ENCODE data around the gene PDE8A.

The PDE8A gene

DNA sequence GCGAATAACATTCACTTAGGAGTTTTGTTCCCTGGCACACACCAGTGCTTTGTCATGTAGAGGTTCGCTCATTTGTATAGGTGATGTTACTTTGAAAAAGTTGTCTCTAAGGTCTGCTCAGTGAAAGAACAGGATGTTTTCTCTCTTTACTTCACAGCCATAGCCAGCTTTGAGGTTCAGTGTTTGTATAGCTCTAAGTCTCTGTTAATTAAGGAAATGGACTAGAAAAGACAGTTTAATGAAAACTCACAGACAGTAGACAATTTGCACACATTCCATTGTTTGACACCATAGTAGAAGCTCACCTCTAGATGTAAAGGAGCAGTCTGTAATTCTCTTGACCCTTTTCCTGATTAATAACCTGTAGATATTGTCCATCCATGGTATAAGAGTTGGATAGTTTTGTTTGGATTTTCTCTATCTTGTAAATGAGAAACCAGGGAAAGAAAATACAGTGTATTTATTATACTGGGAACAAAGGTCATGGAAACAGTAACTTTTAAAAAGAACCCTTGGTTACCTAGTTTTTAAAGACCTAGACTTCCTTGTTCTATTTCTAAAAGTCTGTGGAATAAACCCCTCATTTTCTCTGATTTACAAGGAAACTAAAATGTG lies 50.4 kb downstream of the PDE8A start:
- no peak for DNase-seq (ENCODE audit: low spot score)

- no peak for DNase-seq (ENCODE audit: low spot score)
These were observed 51.5 kb downstream of the PDE8A start for GRCh38 chr15:85033148-85033547.

- DNase-seq (ENCODE audit: low spot score), result no peak
These were observed 52.6 kb downstream of the PDE8A start for GRCh38 chr15:85034276-85034675.

DNA sequence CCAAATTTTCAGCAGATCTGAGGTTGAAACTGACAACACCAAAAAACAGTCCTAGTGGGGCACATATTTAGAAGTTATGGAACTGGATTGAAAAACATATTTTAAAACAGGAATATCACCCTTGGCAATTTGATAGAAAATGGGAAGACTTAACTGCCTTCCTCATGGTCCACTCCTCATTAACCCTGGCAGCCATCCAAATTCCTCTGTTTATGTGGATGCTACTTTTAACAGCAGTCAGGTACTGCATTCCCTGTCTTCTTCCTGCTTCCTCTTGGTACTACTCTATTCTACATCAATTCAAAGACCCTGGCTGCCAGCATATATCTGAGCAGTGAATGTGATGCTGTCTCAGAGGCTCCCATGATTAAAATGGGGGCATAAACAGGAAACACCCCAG lies 54.3 kb downstream of the PDE8A start:
- DNase-seq (ENCODE audit: low spot score), result no peak

GRCh38 chr15:85036716-85037115 lies 55.1 kb downstream of the PDE8A start:
- no peak for DNase-seq (ENCODE audit: low spot score)

- DNase-seq (ENCODE audit: low spot score), result no peak
These were observed 56.0 kb downstream of the PDE8A start for GRCh38 chr15:85037641-85038040.

DNA sequence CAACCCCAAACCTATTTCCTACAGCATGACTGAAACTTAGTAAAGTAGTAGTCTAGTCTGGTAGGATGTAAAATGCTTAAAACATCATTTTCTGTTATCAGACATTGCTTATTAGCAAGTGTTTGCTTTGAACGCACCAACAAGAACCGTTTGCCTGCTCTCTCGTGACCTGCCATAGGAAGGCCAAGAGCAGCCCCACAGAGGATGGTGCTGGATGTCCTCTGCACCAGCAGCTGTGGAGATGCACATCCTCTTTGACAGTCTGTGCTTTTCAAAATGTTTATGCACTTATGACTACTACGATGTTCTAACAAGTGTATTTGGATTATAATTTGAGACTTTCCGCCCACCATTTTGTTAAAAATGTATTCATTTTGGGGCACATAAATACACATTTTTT lies 59.6 kb downstream of the PDE8A start:
- no peak for DNase-seq (ENCODE audit: low spot score)

DNA sequence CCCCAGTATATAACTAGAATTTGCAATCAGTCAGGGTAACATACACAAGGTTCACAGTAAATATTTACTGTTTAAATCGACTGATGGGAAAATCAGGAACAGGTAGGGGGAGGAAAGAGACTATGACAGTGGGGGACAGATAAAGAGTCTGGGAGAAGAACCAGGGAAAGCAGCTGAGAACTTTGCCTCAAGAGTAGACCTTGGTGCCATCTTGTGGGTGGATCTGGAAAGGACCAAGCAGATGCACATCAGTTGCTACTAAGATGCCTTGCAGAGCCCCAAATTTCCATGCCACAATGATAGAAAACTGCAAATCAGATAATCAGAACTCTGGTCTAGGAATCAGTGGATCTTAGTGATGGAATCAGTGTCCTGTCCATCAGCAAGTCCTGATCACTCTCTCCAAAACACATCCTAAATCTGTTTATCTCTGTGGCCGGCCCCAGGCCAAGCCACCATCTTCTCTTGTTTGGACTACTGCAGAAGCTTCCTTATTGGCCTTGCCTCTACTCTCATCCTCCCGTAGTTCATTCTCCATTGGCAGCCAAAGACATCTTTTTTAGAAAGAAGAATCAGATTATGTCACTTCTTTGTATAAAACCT lies 62.7 kb downstream of the PDE8A start:
- peak; percentile 47 for DNase-seq (ENCODE audit: low spot score)

DNA sequence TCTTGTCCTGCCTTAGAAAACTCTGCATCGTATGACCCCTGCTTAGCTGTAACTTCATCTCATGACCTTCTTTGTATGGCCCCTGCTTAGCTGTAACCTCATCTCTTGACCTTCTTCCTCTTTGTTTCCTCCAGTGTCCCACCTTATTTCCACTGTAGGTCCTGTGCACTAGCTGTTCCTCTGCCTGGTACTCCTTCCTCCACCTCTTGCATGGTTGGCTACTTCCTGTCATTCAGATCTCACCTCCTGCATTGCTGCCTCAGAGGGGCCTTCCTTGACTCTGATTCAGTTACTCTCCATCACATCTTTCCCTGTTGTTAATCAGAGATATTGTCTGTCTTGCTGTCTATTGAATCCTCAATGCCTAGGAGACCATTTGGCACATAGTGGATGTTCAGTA lies 63.2 kb downstream of the PDE8A start:
- no peak for DNase-seq (ENCODE audit: low spot score)

DNA sequence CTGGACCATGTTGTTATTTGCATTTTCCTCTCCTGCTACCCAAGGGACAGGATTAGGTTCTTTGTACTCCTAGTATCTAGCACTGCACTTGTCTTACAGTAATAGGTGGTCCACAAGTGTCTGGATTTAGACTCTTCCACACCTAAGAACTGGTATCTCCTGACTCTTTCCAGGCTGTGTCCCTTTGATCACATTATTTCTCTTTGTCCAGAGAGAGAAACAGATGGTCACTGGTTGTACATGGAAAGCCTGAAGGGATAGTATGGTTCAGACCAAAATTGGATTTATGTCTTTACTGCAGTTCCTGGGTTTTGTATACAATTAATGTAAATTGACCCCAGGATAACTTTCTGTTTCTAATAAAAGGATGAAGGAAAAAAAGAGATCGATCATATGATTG lies 64.0 kb downstream of the PDE8A start:
- no peak for DNase-seq (ENCODE audit: low spot score)

DNA sequence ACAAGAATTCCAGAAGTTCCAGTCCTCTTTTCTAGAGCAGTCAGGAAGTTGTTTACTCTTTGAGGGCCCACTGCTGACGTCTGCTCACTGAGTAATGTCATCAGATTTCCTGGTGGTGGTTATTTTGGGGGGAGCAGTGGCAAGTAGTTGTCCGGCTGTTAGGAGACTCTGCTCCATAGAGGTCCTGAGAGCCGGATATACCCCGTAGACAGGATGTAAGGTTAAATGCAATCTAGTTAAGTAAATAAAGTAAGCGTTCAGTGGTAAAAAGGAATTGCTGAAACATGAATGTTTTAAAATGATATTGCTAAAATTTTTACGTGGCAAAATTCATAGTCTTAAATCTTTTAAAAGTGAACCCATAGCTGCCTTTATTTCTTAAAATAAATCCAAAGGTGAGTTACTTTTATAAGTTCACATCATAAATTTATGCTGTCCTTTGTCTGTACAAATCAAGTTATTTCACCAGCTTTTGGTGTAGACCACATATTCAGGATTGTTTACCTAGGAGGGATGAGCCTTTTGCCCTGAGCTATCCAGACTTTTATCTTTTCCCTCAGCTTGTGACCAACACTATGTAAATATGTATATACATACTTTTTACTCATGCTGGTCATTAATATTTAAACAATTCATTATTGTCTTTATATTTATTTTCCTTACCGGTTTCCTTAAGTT lies 65.8 kb downstream of the PDE8A start:
- DNase-seq (ENCODE audit: low spot score), result no peak

- DNase-seq (ENCODE audit: low spot score), result no peak
These were observed 66.8 kb downstream of the PDE8A start for GRCh38 chr15:85048430-85048829.

GRCh38 chr15:85049805-85050204 lies 68.1 kb downstream of the PDE8A start:
- DNase-seq (ENCODE audit: low spot score), result no peak

DNA sequence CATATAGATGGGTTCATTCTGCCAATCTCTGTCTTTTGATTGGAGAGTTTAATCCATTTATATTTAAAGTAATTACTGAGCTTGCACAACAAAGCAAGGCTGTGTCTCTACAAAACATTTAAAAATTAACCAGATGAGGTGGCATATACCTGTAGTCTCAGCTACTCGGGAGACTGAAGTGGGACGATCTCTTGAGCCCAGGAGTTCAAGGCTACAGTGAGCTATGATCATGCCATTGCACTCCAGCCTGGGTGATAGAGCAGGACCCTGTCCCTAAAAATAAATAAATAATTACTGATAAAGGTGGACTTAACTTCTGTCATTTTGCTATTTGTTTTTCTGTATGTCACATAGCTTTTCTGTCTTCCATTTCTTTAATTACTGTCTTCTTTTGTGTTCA lies 78.1 kb downstream of the PDE8A start:
- DNase-seq (ENCODE audit: low spot score), result no peak

DNA sequence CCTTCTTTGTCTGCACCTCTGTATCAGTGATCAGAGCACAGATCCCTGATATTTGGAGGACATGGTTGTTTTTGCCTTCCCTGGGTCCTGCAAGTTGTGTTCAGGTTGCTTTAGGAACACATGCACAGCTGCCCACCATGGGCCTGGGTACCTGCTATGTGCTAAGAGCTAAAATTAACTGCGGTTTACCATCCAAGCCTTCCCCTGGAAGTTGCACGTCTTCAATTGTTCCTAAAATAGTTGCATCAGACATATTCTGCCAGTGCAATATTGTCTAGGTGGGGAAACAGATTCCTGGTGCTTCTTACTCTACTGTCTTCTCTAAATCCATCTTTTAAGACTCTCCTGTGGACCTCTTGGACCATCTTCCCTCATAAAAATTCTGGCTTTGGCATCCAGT lies 80.9 kb downstream of the PDE8A start:
- no peak for DNase-seq (ENCODE audit: low spot score)

- DNase-seq (ENCODE audit: low spot score), result no peak
These were observed 81.4 kb downstream of the PDE8A start for GRCh38 chr15:85063088-85063487.

- DNase-seq (ENCODE audit: low spot score), result no peak
These were observed 81.9 kb downstream of the PDE8A start for GRCh38 chr15:85063522-85064079.

GRCh38 chr15:85064710-85065109 lies 83.1 kb downstream of the PDE8A start:
- DNase-seq (ENCODE audit: low spot score), result no peak

DNA sequence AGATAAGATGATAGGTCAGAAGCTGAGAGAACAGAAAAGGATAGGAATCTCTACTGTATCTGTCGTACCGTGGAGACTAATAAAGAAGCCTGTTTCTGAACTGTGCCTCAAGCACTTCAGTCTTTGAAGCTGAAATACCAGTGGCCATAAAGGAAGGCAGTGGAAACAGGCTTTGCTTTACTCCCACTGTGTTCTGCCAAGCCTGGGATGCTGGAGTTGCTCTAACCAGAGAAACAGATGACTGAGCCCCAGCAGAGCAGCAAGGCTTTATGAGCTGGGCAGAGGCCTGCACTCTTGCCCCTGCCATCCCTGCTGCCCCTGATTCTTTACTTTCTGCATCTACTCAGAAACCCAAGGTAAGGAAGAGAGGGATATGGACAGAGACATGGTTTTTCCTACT lies 89.4 kb downstream of the PDE8A start:
- DNase-seq (ENCODE audit: low spot score), result no peak

DNA sequence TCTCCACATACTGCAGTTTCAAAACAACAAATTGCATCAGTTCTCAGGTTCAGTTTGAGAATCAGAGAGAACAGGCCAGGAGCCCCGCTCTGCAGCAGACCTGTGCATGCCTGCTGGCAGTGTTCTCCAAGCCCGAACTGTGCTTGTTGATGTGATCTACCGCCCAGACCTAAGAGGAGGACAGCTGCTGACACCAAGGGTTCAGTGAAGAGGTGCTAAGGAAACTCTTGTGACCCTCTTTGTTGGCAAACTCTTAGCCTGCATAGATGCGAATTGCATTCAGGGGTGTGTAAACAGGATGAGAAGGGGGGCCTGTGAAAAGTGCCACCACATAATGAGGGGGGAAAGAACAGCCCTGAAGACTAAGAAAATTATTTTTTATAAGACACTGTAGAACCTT lies 89.8 kb downstream of the PDE8A start:
- DNase-seq (ENCODE audit: low spot score), result no peak

DNA sequence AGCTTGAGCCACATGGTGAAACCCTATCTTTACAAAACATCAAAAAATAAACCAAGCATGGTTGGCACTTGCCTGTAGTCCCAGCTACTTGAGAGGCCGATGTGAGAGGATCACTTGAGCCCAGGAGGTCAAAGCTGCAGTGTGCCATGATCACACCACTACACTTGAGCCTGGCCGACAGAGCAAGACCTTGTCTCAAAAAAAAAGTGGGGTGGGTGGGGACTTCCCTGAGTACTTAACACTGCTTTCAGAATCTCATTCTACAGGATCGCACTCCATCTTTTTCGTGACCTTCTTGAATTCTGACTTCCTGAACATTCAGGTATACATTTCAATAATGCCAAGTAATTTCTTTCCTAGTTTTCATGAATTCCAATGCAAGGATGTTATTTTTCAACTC lies 91.3 kb downstream of the PDE8A start:
- DNase-seq (ENCODE audit: low spot score), result no peak

DNA sequence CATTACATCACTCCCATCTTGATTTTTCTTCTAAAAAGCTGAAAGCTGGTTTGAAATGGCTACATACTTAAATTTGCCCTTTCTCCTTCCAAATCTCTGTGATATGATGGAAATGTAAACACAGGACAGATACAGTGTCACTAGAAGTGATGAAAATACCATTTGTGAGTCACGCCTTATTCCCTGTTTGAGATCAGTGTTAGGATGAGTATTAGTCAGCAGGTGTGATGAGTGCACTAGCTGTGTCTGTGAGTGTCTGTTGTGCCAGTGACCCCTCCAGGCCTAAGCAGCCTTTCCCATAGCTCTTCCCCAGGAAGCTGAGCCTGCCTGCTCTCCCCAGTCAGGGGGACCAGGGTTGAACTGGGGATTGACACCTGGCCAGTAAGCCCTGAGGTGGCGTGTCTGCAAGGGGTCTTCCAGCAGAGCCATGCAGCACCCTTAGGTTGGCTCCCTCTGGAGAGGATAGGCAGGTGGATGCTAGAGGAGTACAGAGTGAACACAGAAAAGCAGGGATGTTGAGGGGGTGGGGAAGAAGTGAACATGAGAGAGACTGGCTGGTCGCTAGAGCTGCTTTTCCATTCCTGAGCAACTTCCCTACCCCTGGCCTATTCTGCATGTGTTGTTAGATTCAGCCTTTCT lies 92.0 kb downstream of the PDE8A start:
- no peak for DNase-seq (ENCODE audit: low spot score)

GRCh38 chr15:85086855-85087254 lies 105.2 kb downstream of the PDE8A start:
- no peak for DNase-seq (ENCODE audit: low spot score)
